ENCODE data around the gene PDSS2.
"Not testable (repeated sequence)": the region's sequence is repeated elsewhere in the genome, so short reads cannot be mapped to it uniquely, and the experiment has no call there.

Gene PDSS2

DNA sequence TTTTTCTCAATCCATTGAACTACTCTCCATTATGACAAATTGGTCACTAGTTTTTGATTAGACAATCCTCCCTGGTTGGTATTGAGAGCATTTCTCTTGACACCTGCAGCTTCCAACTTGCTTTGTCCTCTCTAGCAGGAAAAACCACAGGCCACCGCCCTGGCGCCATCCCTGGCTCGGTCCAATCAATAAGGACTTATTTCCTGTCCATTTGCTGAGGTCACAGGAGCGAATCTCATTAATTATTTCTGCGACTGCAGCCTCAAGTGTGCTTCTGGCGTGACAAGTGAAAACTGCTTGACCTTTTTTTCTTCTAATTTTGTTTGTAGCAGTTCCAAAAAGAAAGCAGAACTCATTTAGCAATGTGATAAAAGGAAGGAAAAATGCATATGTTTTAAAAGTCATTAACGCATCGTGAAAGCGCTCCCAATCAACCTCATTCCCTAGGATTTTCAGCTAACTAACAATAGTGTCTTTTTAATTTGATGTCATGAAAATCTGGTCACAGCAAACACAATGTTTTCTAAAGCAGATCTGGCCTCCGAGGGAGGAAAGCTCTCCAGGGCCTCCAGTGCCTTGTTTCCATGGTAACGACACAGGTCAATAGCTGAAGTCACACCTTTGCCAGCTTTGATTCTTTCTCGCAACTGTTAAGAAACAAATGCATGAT lies 305.1 kb downstream of the PDSS2 start:
- TF ChIP-seq, protein P1, sequence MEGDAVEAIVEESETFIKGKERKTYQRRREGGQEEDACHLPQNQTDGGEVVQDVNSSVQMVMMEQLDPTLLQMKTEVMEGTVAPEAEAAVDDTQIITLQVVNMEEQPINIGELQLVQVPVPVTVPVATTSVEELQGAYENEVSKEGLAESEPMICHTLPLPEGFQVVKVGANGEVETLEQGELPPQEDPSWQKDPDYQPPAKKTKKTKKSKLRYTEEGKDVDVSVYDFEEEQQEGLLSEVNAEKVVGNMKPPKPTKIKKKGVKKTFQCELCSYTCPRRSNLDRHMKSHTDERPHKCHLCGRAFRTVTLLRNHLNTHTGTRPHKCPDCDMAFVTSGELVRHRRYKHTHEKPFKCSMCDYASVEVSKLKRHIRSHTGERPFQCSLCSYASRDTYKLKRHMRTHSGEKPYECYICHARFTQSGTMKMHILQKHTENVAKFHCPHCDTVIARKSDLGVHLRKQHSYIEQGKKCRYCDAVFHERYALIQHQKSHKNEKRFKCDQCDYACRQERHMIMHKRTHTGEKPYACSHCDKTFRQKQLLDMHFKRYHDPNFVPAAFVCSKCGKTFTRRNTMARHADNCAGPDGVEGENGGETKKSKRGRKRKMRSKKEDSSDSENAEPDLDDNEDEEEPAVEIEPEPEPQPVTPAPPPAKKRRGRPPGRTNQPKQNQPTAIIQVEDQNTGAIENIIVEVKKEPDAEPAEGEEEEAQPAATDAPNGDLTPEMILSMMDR (IDR thresholded peaks at IDR 0.05; ENCODE audit: extremely low read depth, missing control alignments), result no peak
- DNase-seq (ENCODE audit: low spot score), result no peak

DNA sequence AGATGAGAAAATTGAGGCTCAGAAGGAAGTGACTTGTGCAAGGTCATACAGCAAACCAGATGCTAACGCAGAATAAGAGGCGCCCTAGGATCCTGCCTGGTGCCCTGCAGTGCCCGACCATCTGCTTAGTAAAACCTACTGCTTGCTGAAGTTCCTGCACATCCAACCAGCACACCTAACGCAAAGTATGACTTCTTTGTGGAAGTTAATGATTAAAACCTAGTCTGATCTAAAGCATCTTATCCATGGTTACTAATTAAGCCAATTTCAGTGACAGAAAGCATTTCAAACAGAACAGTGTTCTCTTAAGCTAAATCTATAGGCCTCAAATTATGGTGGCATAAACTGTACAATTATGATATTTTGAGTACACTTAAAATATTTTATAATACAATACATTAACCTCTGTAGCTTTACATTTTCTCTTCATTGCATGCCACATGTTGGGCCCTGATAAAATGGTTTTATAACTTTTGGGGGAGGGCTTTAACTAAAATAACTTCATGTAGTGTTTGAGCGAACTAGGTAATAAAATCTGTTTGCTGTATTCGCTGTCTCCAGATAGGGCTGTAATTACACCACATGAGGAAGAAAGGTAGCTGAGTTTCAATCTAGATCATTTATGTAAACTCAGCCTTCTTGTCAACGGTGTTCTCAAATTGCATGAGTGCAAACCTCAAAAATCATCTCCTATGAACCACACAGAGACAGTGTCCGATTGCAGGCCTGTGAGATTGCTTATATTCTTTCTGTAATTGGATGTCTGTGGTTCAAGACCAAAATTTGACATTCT lies 306.5 kb downstream of the PDSS2 start:
- TF ChIP-seq, protein P1 (IDR thresholded peaks at IDR 0.05; ENCODE audit: extremely low read depth, missing control alignments), result no peak
- DNase-seq (ENCODE audit: low spot score), result no peak

DNA sequence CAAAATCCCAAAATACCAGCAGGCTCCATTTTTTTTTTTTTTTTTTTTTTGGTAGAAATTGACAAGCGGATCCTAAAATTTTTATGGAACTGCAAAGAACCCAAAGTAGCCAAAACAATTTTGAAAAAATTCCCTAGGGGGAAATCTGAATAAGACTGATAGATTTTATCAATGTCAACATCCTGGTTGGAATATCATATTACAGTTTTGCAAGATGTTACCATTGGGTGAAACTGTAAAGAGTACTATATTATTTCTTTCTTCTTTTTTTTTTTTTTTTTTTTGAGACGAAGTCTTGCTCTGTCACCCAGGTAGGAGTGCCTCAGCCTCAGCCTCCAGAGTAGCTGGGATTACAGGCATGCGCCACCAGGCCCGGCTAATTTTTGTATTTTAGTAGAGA lies 314.7 kb downstream of the PDSS2 start:
- TF ChIP-seq, protein P1 (IDR thresholded peaks at IDR 0.05; ENCODE audit: extremely low read depth, missing control alignments), result no peak
- no peak for DNase-seq (ENCODE audit: low spot score)

DNA sequence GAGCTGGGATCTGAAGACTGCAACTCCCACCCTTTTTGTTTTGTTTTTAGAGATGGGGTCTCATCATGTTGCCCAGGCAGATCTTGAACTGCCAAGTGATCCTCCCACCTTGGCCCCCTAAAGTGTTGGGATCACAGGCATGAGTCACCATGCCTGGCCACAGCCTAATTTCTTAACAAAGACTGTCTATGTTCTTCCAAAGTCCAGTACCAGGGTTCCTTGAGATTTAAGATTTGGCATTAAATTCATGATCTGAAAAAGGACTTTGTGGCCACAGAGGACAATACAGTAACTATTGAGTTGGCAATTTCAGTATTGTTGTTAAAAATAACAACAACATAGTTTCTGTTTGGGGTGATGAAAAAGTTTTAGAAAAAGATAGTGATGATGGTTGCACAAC lies 315.4 kb downstream of the PDSS2 start:
- no peak for DNase-seq (ENCODE audit: low spot score)
- TF ChIP-seq, protein P1 (IDR thresholded peaks at IDR 0.05; ENCODE audit: extremely low read depth, missing control alignments), result no peak

DNA sequence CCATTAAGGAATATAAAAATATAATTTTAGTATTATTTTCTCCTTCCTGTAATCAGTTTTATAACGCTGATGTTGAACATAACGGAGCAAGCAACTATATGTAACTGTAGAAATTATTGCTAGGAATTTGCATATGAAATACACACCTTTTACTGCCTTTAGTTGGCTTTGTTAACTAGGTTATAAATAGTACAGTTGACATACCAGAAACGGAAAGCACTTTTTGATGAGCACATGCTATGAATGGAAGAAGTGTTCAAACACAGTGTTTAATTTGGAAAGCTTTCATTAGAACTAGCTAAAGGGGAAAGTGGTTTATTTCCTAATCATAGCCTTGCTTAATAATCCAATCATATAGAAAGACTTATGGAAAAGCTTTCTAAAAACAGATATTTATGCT lies 318.8 kb downstream of the PDSS2 start:
- TF ChIP-seq, protein P1 (IDR thresholded peaks at IDR 0.05; ENCODE audit: extremely low read depth, missing control alignments), result no peak
- no peak for DNase-seq (ENCODE audit: low spot score)

DNA sequence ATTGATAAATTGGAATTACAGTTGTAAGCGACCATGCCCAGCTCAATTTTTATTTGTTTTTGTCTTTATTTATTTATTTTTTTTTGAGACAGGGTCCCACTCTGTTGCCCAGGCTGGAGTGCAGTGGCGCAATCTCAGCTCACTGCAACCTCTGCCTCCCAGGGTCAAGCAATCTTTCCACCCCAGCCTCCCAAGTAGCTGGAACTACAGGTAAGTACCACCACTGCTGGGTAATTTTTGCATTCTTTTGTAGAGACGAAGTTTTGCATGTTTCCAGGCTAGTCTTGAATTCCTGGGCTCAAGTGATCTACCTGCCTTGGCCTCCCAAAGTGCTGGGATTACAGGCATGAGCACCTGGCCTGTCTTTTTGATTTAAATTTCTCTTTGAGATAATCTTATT lies 323.0 kb downstream of the PDSS2 start:
- not testable (repeated sequence) for DNase-seq (ENCODE audit: low spot score)

DNA sequence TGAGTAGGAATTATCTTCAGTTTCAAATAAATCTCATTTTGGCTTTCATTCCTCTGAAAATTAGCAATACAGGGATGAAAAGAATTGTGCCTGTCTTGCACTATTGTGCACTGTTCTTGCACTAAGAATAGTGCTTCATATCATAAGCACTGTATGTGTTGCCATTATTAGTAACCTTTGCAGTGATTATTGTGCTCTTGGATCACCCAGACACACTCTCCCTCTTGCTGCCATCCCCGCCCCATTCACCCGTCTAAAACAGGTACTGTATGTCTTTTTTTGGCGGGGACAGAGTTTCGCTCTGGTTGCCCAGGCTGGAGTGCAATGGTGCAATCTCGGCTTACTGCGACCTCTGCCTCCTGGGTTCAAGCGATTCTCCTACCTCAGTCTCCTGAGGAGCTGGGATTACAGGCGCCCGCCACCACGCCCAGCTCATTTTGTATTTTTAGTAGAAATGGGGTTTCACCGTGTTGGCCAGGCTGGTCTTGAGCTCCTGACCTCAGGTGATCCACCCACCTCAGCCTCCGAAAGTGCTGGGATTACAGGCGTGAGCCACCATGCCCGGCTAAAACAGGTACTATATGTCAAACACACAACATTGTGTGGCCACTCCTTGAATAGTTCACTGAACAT lies 324.2 kb downstream of the PDSS2 start:
- DNase-seq (ENCODE audit: low spot score), result not testable (repeated sequence)

DNA sequence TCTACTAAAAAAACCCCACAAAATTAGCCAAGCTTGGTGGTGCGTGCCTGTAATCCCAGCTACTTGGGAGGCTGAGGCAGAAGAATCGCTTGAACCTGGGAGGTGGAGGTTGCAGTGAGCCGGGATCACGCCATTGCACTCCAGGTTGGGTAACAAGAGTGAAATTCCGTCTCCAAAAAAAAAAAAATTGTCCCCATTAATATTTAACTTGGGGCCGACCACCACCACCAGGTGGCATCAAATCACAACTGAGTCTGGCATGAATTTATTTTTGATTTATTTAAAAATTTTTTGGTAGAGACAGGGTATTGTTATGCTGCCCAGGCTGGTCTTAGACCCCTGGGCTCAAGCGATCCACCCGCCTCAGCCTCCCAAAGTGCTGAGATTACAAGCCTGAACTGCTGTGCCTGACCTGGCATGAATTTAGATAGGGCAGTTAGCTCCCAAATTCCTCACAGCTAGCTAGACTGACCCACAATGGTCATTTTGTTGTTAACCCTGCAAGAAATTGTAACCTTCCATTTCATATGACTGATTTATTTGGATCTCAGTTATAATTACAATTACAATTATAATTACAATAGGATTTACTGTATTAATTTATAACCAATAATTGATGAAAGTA lies 326.9 kb downstream of the PDSS2 start:
- TF ChIP-seq, protein P1 (IDR thresholded peaks at IDR 0.05; ENCODE audit: extremely low read depth, missing control alignments), result no peak
- DNase-seq (ENCODE audit: low spot score), result no peak
